Measurements from ENCODE around the gene OR13A1.
"Not testable (repeated sequence)": the region's sequence is repeated elsewhere in the genome, so short reads cannot be mapped to it uniquely, and the experiment has no call there.

The OR13A1 gene

DNA sequence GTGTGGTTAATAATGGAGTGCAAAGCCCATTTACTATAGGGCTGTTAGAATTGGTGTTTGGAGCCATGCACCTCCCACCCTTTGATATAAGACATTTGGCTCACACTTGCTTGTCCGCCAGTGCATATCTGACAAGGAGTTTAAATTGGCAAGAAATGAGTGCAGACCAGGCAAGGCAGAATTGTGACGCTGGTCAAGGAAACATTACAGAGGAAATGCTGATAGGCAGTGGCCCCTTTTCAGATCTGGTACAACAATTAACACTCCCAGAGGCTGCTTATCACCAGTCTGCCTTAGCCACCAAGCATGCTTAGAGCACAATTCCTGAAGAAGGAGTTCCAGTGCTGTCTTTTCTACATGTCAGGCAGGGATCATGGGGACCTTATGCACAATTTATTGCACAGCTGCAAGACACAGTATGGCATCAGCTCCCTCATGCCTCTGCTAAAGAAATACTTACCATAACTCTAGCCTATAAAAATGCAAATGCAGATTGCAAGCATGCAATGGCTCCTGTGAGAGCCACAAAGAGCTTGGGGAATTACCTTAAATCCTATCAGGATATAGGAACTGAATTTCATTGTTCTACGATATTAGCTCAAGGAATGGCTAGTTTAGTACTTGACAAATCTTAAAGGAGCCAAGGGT lies 35.2 kb downstream of the OR13A1 start:
- no peak for DNase-seq

DNA sequence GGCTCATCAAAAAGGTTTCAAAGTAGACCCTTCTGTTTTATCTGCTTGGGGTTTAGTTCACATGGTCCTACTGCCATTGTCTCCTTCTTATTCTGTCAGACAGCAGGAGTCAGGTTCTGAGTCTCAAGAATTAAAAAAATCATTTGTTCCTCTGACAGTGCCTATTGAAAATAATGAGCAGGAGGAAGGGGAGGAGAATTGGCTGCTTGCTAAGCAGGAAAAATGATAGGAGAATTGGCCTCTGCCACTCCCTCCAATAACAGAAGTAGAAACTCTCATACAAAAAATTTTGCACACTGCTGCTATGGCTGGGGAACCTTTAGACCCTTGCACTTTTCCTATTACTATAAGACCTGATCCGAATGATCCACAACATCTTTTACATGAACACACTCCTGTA lies 35.7 kb downstream of the OR13A1 start:
- DNase-seq: no peak

DNA sequence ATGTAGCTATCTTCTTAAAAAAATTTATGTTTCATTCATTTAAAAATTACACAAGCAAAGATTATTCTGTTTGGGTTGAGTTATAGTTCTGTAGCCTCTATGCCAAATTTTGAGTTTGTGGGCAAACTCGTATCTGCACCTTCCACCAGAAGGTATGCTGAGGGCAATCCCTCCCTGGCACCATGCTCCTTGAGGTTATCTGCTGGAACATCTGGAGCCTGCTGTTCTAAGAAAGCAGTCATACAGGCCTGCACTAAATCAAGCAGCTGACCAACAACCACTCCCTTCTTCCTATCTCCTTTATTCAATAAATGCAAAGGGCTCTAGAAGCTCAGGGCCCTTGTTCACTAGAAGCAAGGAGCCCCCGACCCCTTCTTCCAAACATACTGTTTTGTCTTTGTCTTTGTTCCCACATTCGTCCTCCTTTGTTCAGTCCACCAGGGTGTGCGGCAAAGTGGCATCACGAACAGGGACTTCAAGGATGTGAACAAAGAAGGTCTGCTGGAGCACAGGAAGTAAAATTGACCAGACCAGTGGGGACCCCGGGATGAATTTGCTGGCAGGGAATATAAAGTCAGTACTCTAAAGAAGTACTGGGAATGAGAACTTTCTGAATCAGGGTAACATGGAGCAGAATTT lies 36.4 kb downstream of the OR13A1 start:
- DNase-seq: no peak

DNA sequence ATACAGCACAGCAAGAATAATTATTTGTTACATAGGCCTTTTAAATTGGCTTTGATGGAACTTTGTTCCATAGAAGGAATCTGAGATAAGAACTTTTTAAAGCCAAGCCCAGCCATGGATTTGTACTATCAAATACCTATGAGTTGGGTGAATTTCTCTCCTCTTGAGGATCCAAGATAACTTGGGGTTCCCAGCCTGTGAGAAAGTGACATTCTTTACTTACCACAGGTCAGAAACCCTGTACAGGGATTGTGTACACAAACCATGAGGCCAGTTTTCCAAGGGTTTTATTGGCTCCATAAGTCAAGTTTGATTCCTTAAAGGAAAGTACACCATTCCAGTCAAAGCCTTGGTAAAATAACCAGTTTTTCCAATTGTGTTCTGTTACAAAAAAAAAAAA lies 39.3 kb downstream of the OR13A1 start:
- not testable (repeated sequence) for DNase-seq

DNA sequence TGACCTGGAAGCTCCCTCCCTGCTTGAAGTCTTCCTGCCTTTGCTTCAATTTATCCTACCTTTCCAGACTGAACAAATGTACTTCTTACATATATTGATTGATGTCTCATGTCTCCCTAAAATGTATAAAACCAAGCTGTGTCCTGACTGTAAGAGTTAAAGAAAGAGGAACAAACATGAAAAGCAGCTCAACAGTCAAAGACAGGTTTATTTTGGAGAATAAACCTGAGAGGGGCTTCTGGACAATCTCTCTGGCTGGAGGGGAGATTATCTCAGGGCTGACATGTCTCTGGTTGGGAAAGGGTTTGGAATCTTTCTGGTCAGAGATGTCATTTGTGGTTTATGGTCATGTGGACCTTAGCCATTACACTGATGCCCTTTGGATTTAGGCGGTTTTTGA lies 41.0 kb downstream of the OR13A1 start:
- no peak for DNase-seq

DNA sequence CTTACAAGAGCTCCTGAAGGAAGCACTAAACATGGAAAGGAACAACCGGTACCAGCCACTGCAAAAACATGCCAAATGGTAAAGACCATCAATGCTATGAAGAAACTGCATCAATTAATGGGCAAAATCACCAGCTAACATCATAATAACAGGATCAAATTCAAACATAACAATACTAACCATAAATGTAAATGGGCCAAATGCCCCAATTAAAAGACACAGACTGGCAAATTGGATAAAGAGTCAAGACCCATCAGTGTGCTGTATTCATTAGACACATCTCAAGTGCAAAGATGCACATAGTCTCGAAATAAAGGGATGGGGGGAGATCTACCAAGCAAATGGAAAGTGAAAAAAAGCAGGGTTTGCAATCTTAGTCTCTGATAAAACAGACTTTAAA lies 47.6 kb downstream of the OR13A1 start:
- DNase-seq: not testable (repeated sequence)

DNA sequence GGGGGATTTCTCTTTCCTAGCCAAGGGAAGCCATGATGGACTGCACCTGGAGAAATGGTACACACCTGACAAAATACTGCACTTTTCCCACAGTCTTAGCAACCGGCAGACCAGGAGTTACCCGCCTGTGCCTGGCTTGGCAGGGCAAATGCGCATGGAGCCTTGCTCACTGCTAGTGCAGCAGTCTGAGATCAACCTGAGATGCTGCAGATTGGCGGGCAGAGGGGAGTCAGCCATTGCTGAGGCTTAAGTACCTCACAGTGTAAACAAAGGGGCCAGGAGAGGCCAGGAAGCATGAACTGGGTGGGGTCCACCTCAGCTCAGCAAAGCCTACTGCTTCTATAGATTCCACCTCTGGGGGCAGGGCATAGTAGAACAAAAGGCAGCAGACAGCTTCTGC lies 49.4 kb downstream of the OR13A1 start:
- DNase-seq: no peak

DNA sequence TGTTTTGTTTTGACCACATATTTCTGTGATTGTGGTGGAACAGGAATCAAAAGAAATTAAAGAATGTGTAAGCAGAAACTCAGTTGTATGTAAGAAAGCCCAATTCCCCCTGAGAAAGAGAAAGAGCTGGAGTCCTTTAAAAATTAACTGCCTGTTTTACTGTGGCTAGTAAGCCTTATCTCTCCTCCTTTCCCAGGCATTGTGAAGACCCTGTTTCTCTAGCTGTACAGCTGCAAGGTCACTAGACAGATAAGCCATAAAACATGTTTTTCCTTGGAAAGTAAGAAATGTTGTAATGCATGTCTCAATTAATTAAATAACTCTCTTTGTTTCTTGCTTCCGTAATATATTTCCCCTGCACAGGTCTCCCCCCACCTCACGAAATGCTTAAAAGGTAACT lies 53.5 kb downstream of the OR13A1 start:
- DNase-seq: no peak

DNA sequence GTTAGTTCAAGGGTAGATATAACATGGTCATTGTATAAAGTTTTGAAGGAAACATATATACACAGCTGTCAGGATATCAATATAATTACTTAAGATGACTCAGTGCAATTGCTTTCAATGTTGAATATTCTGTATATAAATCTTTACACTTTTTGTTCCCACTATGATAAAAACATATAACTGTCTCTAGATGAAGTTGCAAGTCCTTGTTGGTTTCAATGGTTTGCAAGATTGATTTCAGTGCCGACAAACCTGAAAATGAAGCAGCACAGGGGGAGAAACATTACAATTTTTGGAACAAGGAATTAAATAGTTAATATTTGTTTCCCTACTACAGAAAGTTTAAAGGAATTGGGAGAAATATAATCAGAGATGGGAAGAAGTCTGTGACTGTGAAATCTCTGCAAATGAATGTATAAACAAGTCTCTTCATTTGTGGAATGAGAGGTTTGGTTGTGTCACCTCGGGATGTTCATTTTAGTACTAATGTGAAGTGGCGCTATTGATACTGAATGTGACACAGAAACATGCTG lies 54.1 kb downstream of the OR13A1 start:
- DNase-seq: no peak

DNA sequence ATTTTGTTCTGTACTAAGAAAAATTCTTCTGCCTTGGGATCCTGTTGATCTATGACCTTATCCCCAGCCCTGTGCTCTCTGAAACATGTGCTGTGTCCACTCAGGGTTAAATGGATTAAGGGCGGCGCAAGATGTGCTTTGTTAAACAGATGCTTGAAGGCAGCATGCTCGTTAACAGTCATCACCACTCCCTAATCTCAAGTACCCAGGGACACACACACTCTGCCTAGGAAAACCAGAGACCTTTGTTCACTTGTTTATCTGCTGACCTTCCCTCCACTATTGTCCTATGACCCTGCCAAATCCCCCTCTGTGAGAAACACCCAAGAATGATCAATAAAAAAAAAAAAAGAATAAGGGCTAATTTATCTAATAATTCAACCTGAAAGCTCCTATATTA lies 54.8 kb downstream of the OR13A1 start:
- DNase-seq: not testable (repeated sequence)

DNA sequence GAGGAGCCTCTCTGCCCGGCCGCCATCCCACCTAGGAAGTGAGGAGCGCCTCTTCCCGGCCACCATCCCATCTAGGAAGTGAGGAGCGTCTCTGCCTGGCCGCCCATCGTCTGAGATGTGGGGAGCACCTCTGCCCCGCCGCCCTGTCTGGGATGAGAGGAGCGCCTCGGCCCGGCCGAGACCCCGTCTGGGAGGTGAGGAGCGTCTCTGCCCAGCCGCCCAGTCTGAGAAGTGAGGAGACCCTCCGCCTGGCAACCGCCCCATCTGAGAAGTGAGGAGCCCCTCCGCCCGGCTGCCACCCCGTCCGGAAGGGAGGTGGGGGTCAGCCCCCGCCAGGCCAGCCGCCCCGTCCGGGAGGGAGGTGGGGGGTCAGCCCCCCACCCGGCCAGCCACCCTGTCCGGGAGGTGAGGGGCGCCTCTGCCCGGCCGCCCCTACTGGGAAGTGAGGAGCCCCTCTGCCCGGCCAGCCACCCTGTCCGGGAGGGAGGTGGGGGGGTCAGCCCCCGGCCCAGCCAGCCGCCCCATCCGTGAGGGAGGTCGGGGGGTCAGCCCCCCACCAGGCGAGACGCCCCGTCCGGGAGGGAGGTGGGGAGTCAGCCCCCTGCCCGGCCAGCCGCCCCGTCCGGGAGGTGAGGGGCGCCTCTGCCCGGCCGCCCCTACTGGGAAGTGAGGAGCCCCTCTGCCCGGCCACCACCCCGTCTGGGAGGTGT lies 55.5 kb downstream of the OR13A1 start:
- DNase-seq: not testable (repeated sequence)

DNA sequence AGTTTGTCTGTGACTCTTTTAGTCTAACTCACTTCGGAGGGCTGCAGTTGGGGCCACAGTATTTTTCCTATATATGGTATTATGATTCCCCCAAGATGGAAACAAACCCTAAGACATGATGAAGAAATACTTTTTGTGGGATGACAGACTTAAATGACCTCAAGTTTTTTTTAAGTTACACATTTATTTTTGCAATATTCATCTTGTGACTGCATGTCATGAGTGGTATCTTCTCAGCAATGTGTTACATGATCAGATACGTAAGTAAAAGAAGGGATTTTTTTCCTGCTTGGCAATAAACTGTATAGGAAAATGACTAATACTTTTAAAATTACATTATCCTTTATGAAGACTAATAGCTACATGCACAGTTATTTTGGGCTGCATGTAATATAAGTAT lies 57.8 kb downstream of the OR13A1 start:
- no peak for DNase-seq

DNA sequence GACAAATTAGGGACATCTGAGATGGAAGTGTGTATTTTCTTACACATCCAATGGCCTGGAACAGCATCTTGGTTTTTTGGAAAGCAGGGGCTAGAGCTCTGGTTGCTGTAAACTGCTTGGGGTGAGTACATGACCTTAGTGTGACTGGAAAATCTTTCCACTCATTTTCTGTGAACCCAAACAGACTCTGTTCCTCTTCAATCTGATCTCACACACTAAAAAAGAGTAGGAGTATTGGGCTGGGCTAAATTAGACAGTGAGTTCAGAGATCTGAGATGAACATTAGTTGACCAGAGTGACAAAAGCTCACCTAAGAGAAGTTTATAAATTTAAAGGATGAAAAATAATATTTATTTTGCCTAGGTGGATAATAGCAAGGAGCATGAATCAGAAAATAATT lies 59.2 kb downstream of the OR13A1 start:
- no peak for DNase-seq

DNA sequence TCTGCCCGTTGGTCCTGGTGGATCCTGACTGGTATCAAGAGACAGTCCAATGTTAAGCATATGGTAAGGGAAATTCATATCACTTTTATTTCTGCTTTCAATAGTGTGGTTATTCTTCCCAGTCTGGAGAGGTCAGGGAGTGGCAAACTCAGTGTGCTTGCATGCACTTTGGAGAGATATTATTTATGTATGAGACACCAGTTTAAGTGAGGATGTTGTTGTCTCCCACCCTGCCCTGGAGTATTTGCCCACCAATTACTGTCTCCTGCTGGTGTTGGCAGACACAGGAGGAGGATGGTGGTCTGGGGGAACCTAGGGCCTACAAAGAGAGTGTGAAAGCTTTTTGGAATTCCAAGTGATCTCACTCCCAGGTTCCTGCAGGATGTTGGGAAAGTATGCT lies 59.7 kb downstream of the OR13A1 start:
- no peak for DNase-seq

DNA sequence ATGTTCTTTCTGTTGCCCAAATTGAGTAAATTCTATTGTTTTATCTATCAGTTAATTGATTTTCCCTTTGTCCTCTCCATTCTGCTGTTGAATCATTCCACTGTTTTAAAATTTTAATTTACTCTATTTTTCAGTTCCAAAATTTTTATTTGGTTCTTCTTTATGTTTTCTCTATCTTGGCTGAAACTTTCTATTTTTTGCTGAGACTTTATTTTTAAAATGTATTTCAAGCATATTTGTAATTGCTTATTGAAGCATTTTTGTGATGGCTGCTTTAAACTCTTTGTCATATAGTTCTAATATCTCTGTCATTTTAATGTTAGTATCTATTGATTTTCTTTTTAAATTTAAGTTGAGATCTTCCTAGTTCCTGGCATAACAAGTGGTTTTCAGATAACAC lies 60.5 kb downstream of the OR13A1 start:
- no peak for DNase-seq

DNA sequence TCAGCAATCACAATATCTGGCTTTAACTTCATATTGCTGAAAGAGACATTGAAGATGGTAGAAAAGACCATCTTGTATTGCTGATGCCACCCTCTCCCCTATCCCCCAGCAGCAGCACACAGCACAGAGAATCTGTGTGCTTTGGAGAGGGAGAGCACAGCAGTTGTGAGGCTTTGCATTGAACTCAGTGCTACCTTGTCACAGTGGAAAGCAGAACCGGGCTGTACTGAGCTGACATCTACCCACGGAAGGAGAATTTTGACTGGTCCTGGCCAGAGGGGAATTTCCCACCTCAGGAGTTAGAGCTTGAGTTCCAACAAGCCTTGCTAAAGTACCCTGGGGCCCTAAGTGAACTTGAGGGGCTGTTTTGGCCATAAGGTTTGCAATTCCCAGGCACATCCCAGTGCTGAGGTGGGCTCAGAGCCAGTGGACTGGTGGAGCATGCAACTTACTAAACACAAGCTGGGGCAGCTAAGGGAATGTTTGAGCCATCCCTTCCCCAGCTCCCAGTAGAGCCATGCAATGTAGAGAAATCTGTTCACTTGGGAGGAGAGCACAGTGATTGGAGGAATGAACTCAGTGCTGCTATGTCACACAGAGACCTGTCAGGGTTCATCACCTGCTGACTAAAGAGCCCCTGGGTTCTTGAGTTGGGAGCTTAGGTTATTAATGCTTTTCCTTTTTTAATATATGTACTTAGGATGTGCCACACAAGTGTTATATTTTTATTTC lies 62.1 kb downstream of the OR13A1 start:
- DNase-seq: no peak
